Breast epithelium (tissue), 3 donors: ENCODE data around the gene PRDM16.

ENCODE experiments used
- POLR2A ChIP-seq: fragments of 450-650 bp; IDR thresholded peaks from one replicate; pipeline ENCODE4 v1.6.1; 2016; ENCODE audit warnings: antibody characterized with exemption, mild to moderate bottlenecking, moderate library complexity
- POLR2AphosphoS5 ChIP-seq, 3 donors: sonication (generic); formaldehyde crosslinking; IDR thresholded peaks; one replicate each; pipeline ENCODE4 v1.6.1; 2017; ENCODE audit warnings: antibody characterized with exemption in 3 of 3
- TF ChIP-seq, protein P1 (sequence below), 3 donors: fragments of 450-650 bp; IDR thresholded peaks; one replicate each; pipeline ENCODE4 v1.5.1; 2016 to 2017; ENCODE audit warnings: antibody characterized with exemption in 3 of 3, mild to moderate bottlenecking in 3 of 3, moderate library complexity in 3 of 3

GRCh38 chr1:3431686-3432085 is 362.7 kb downstream of the PRDM16 start:
- TF ChIP-seq, protein P1, sequence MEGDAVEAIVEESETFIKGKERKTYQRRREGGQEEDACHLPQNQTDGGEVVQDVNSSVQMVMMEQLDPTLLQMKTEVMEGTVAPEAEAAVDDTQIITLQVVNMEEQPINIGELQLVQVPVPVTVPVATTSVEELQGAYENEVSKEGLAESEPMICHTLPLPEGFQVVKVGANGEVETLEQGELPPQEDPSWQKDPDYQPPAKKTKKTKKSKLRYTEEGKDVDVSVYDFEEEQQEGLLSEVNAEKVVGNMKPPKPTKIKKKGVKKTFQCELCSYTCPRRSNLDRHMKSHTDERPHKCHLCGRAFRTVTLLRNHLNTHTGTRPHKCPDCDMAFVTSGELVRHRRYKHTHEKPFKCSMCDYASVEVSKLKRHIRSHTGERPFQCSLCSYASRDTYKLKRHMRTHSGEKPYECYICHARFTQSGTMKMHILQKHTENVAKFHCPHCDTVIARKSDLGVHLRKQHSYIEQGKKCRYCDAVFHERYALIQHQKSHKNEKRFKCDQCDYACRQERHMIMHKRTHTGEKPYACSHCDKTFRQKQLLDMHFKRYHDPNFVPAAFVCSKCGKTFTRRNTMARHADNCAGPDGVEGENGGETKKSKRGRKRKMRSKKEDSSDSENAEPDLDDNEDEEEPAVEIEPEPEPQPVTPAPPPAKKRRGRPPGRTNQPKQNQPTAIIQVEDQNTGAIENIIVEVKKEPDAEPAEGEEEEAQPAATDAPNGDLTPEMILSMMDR (IDR thresholded peaks at IDR 0.05): no peak
- TF ChIP-seq POLR2A: no peak
- no peak for TF ChIP-seq POLR2AphosphoS5 (IDR thresholded peaks at IDR 0.05)
